Measurements from ENCODE around the gene FAM241A.
"Not testable (repeated sequence)": the region's sequence is repeated elsewhere in the genome, so short reads cannot be mapped to it uniquely, and the experiment has no call there.

FAM241A gene

DNA sequence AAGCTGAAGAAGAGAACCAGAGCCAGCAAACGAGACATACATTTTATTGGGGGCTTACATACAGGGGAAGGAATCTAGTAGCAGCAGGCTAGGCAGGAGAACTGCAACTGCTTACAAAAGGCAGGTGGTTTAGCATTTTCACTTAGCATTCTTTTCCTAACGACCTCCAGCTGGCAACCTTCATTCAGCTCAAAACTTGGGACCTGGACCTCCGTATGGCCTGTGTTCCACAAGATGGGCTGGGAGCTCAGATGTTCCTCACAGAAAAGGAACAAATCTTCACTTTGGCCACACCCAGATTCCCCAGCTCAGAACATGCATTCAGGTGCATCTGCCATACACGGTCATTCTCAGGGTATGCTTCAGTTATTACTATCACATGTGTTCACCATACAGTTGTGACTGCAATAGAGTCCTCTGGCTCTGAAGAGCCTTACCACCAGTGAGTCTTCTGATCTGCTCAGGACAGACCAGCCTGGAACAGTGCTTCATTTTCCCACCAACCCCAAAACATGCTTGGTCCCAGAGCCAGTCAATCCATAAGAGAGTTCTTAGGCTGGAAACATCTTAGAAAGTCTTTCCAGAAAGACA lies 56.8 kb downstream of the FAM241A start:
- no peak overlapping the region for H4K8ac ChIP-seq (ENCODE audit: low read depth, low read length)
- no CpG with 5 or more reads among the region's 4 CpGs for WGBS (ENCODE audit: extremely low coverage, insufficient coverage, low lambda C conversion rate)
- no peaks in the 10 kb centered on the region for H3K4me1 ChIP-seq (ENCODE audit: control insufficient read depth, low read depth, low read length)

DNA sequence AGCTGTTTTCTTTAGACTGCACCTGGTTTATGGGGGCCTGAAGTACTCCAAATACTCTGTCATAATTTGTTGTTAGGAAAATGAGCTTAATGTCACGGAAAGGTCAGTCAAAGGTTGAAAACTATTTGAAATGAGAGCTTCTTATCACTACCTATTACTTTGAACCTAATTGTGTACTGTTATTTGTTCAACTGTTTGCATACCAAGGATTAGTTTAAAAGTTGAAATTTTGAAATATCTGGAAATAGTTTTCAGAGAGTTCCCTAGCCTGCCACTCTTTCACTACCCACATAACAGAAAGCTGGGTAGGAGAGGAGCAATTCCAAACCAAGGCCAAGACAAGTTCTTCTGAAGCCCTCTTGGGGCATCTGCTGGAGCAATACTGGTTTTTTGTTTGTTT lies 58.3 kb downstream of the FAM241A start:
- no peak overlapping the region for H2BK120ac ChIP-seq (ENCODE audit: low read depth, low read length)
- H2AK5ac ChIP-seq (ENCODE audit: low read length): no peak overlapping the region
- H3K4me1 ChIP-seq (ENCODE audit: control insufficient read depth, low read depth, low read length): no peaks in the 10 kb centered on the region
- no peak overlapping the region for H3K56ac ChIP-seq (ENCODE audit: low read length)
- H3K9ac ChIP-seq (ENCODE audit: low read length): no peak overlapping the region
- no peak overlapping the region for H3K27ac ChIP-seq (ENCODE audit: low read depth, low read length)
- H3K18ac ChIP-seq (ENCODE audit: low read length): no peak overlapping the region
- no peaks in the 10 kb centered on the region for H3K36me3 ChIP-seq (ENCODE audit: control insufficient read depth, insufficient read depth, low read length)
- no peaks in the 10 kb centered on the region for H3K27me3 ChIP-seq (ENCODE audit: insufficient read depth, low read length, poor library complexity)
- no CpG with 5 or more reads among the region's 1 CpG for WGBS (ENCODE audit: extremely low coverage, insufficient coverage, low lambda C conversion rate)
- H3K4me3 ChIP-seq (ENCODE audit: low read length): no peak overlapping the region
- no peak for DNase-seq
- no peak overlapping the region for H4K5ac ChIP-seq (ENCODE audit: low read length)
- H2BK15ac ChIP-seq (replicated peaks; ENCODE audit: low read depth): no peak overlapping the region
- H4K8ac ChIP-seq (ENCODE audit: low read depth, low read length): no peak overlapping the region
- no peaks in the 10 kb centered on the region for H3K79me1 ChIP-seq (ENCODE audit: low read length)
- H3K4ac ChIP-seq (ENCODE audit: low read depth, low read length): no peak overlapping the region
- H2BK5ac ChIP-seq (ENCODE audit: low read length): no peak overlapping the region
- no peak overlapping the region for H3K23ac ChIP-seq (ENCODE audit: low read length)
- no peaks in the 10 kb centered on the region for H3K79me2 ChIP-seq (ENCODE audit: control insufficient read depth, insufficient read depth, low read length)
- H3K4me2 ChIP-seq (ENCODE audit: low read length): no peak overlapping the region

More for the DNA sequence above, 56.8 kb downstream of the FAM241A start:
- H2BK120ac ChIP-seq (ENCODE audit: low read depth, low read length): no peak overlapping the region
- DNase-seq: peak; percentile 46
- no peaks in the 10 kb centered on the region for H3K36me3 ChIP-seq (ENCODE audit: control insufficient read depth, insufficient read depth, low read length)
- no peak overlapping the region for H3K56ac ChIP-seq (ENCODE audit: low read length)
- no peak overlapping the region for H2BK5ac ChIP-seq (ENCODE audit: low read length)
- H3K4me2 ChIP-seq (ENCODE audit: low read length): no peak overlapping the region
- no peak overlapping the region for H3K18ac ChIP-seq (ENCODE audit: low read length)
- no peak overlapping the region for H3K4ac ChIP-seq (ENCODE audit: low read depth, low read length)
- no peak overlapping the region for H3K4me3 ChIP-seq (ENCODE audit: low read length)
- H4K5ac ChIP-seq (ENCODE audit: low read length): no peak overlapping the region
- H3K79me2 ChIP-seq (ENCODE audit: control insufficient read depth, insufficient read depth, low read length): no peaks in the 10 kb centered on the region
- H2AK5ac ChIP-seq (ENCODE audit: low read length): no peak overlapping the region
- no peak overlapping the region for H3K9ac ChIP-seq (ENCODE audit: low read length)
- H3K27ac ChIP-seq (ENCODE audit: low read depth, low read length): no peak overlapping the region
- no peak overlapping the region for H3K23ac ChIP-seq (ENCODE audit: low read length)
- H2BK15ac ChIP-seq (replicated peaks; ENCODE audit: low read depth): no peak overlapping the region
- H3K27me3 ChIP-seq (ENCODE audit: insufficient read depth, low read length, poor library complexity): no peaks in the 10 kb centered on the region
- no peaks in the 10 kb centered on the region for H3K79me1 ChIP-seq (ENCODE audit: low read length)

DNA sequence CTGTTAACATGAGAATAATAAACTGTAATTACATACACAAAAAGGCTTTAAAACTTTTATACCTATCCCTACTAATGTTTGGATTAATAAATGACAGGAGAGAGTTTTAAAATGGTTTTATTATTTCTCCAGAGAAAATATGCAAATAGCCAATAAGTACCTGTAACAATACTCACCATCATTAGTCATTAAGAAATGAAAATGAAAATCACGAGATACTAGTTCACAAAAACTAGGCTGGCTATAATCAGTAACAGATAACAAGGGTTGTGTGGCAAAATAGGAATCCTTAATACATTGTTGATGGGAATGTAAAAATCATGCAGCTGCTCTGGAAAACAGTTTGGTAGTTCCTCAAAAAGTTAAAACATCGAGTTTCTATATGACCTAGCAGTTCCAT lies 61.2 kb downstream of the FAM241A start:
- H3K56ac ChIP-seq (ENCODE audit: low read length): no peak overlapping the region
- no peaks in the 10 kb centered on the region for H3K4me1 ChIP-seq (ENCODE audit: control insufficient read depth, low read depth, low read length)
- no peak overlapping the region for H3K18ac ChIP-seq (ENCODE audit: low read length)
- no peak overlapping the region for H2BK120ac ChIP-seq (ENCODE audit: low read depth, low read length)
- H3K9ac ChIP-seq (ENCODE audit: low read length): no peak overlapping the region
- H3K4me2 ChIP-seq (ENCODE audit: low read length): no peak overlapping the region
- no peaks in the 10 kb centered on the region for H3K79me2 ChIP-seq (ENCODE audit: control insufficient read depth, insufficient read depth, low read length)
- no peak overlapping the region for H3K23ac ChIP-seq (ENCODE audit: low read length)
- no peak overlapping the region for H4K8ac ChIP-seq (ENCODE audit: low read depth, low read length)
- H2AK5ac ChIP-seq (ENCODE audit: low read length): no peak overlapping the region
- no peaks in the 10 kb centered on the region for H3K27me3 ChIP-seq (ENCODE audit: insufficient read depth, low read length, poor library complexity)
- no peak overlapping the region for H3K4ac ChIP-seq (ENCODE audit: low read depth, low read length)
- no peaks in the 10 kb centered on the region for H3K36me3 ChIP-seq (ENCODE audit: control insufficient read depth, insufficient read depth, low read length)
- H2BK15ac ChIP-seq (replicated peaks; ENCODE audit: low read depth): no peak overlapping the region
- H3K27ac ChIP-seq (ENCODE audit: low read depth, low read length): no peak overlapping the region
- no CpG with 5 or more reads among the region's 2 CpGs for WGBS (ENCODE audit: extremely low coverage, insufficient coverage, low lambda C conversion rate)
- DNase-seq: no peak
- no peak overlapping the region for H4K5ac ChIP-seq (ENCODE audit: low read length)
- H3K79me1 ChIP-seq (ENCODE audit: low read length): no peaks in the 10 kb centered on the region
- no peak overlapping the region for H3K4me3 ChIP-seq (ENCODE audit: low read length)
- no peak overlapping the region for H2BK5ac ChIP-seq (ENCODE audit: low read length)

DNA sequence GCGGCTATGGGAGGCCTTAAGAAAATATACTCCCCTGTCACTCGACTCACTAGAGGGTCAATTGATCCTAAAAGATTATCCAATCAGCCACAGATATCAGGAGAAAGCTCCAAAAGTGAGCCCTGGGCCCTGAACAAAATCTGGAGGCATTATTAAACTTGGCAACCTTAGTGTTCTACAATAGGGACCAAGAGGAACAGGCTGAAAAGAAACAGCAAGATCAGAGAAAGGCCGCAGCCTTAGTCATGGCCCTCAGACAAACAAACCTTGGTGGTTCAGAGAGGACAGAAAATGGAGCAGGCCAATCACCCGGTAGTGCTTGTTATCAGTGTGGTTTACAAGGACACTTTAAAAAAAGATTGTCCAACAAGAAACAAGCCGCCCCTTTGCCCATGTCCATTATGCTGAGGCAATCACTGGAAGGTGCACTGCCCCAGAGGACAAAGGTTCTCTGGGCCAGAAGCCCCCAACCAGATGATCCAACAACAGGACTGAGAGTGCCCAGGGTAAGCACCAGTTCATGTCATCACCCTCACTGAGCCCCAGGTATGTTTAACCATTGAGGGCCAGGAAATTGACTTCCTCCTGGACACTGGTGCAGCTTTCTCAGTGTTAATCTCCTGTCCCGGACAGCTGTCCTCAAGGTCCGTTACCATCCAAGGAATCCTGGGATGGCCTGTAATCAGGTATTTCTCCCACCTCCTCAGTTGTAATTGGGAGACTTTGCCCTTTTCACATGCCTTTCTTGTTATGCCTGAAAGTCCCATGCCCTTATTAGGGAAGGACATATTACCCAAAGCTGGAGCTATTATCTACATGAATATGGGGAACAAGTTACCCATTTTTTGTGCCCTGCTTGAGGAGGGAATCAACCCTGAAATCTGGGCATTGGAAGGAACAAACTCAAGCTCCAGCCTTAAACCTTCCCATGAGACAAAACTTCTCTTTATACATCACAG lies 63.2 kb downstream of the FAM241A start:
- not testable (repeated sequence) for H2BK15ac ChIP-seq (replicated peaks; ENCODE audit: low read depth); H3K4me1 ChIP-seq (ENCODE audit: control insufficient read depth, low read depth, low read length); H4K8ac ChIP-seq (ENCODE audit: low read depth, low read length); H2BK120ac ChIP-seq (ENCODE audit: low read depth, low read length); H3K4ac ChIP-seq (ENCODE audit: low read depth, low read length); H2BK5ac ChIP-seq (ENCODE audit: low read length); H3K9ac ChIP-seq (ENCODE audit: low read length); H3K4me2 ChIP-seq (ENCODE audit: low read length); H3K79me1 ChIP-seq (ENCODE audit: low read length); H3K18ac ChIP-seq (ENCODE audit: low read length); H3K36me3 ChIP-seq (ENCODE audit: control insufficient read depth, insufficient read depth, low read length); H3K79me2 ChIP-seq (ENCODE audit: control insufficient read depth, insufficient read depth, low read length); H3K27ac ChIP-seq (ENCODE audit: low read depth, low read length); H3K27me3 ChIP-seq (ENCODE audit: insufficient read depth, low read length, poor library complexity); H4K5ac ChIP-seq (ENCODE audit: low read length); H3K4me3 ChIP-seq (ENCODE audit: low read length); H3K23ac ChIP-seq (ENCODE audit: low read length); DNase-seq; H3K56ac ChIP-seq (ENCODE audit: low read length); H2AK5ac ChIP-seq (ENCODE audit: low read length)
- no CpG with 5 or more reads among the region's 7 CpGs for WGBS (ENCODE audit: extremely low coverage, insufficient coverage, low lambda C conversion rate)

DNA sequence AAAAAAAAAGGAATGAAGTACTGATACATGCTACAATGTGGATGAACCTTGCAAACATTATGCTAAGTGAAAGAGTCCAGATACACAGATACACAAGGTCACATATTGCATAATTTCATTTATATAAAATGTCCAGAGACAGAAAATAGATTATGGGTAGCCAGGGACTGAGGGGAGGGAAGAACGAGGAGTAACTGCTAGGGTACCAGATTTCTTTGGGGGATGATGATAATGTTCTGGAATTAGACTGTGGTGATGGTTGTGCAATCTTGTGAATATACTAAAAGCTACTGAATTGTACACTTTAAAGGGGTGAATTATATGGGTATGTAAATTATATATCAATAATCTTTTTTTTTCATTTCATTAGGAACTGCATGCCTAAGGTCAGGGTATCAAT lies 65.5 kb downstream of the FAM241A start:
- Histone ChIP-seq H3K23ac (ENCODE audit: low read length) (no peak overlapping the region), H3K36me3 (ENCODE audit: control insufficient read depth, insufficient read depth, low read length) (no peaks in the 10 kb centered on the region), H2AK5ac (ENCODE audit: low read length) (no peak overlapping the region), H3K79me1 (ENCODE audit: low read length) (no peaks in the 10 kb centered on the region), H3K27ac (ENCODE audit: low read depth, low read length) (no peak overlapping the region), H3K27me3 (ENCODE audit: insufficient read depth, low read length, poor library complexity) (no peaks in the 10 kb centered on the region), H4K5ac (ENCODE audit: low read length) (no peak overlapping the region), H3K4me1 (ENCODE audit: control insufficient read depth, low read depth, low read length) (no peaks in the 10 kb centered on the region), H2BK5ac (ENCODE audit: low read length) (no peak overlapping the region), H3K4ac (ENCODE audit: low read depth, low read length) (no peak overlapping the region), H3K18ac (ENCODE audit: low read length) (no peak overlapping the region), H3K4me2 (ENCODE audit: low read length) (no peak overlapping the region), H3K79me2 (ENCODE audit: control insufficient read depth, insufficient read depth, low read length) (no peaks in the 10 kb centered on the region), H4K8ac (ENCODE audit: low read depth, low read length) (no peak overlapping the region), H2BK120ac (ENCODE audit: low read depth, low read length) (no peak overlapping the region), H3K9ac (ENCODE audit: low read length) (no peak overlapping the region), H3K56ac (ENCODE audit: low read length) (no peak overlapping the region), H2BK15ac (replicated peaks; ENCODE audit: low read depth) (no peak overlapping the region), H3K4me3 (ENCODE audit: low read length) (no peak overlapping the region)
- no CpG with 5 or more reads among the region's 1 CpG for WGBS (ENCODE audit: extremely low coverage, insufficient coverage, low lambda C conversion rate)
- no peak for DNase-seq
